MG63 (cell line): ENCODE data around the gene JSRP1. TPM values are rescaled to one million over a fixed set of nuclear protein-coding genes. Genes with fewer than 3 reads are reported as not detected.

ENCODE experiments used
- DNase-seq: peaks from one replicate; pipeline ENCODE4 v3.0.0-alpha.2; 2020
- H3K27me3 ChIP-seq: fragments of 250-450 bp; sonication (Bioruptor Pico); 2 replicates; pipeline ENCODE4 v1.5.1; 2020; ENCODE audit warnings: mild to moderate bottlenecking, moderate library complexity
- H3K36me3 ChIP-seq: fragments of 250-450 bp; sonication (Bioruptor Pico); 2 replicates; pipeline ENCODE4 v1.5.1; 2020; ENCODE audit warnings: mild to moderate bottlenecking, moderate library complexity
- H3K4me3 ChIP-seq: fragments of 250-450 bp; sonication (Bioruptor Pico); 2 replicates; pipeline ENCODE4 v1.5.1; 2020; ENCODE audit warnings: mild to moderate bottlenecking, moderate library complexity
- H3K9me3 ChIP-seq: fragments of 250-450 bp; sonication (Bioruptor Pico); 2 replicates; pipeline ENCODE4 v1.5.1; 2020; ENCODE audit warnings: mild to moderate bottlenecking, moderate library complexity
- total RNA-seq: library from RNA; depleted of rRNA; stranded (reverse); fragments of >200 nt; shearing (Covaris generic); gene quantifications from 2 replicates; pipeline ENCODE4 v1.2.3, GENCODE V29; 2014; ENCODE audit warnings: low replicate concordance

The JSRP1 gene
- total RNA-seq, 1 experiment from 2014 or later = not detected

DNA sequence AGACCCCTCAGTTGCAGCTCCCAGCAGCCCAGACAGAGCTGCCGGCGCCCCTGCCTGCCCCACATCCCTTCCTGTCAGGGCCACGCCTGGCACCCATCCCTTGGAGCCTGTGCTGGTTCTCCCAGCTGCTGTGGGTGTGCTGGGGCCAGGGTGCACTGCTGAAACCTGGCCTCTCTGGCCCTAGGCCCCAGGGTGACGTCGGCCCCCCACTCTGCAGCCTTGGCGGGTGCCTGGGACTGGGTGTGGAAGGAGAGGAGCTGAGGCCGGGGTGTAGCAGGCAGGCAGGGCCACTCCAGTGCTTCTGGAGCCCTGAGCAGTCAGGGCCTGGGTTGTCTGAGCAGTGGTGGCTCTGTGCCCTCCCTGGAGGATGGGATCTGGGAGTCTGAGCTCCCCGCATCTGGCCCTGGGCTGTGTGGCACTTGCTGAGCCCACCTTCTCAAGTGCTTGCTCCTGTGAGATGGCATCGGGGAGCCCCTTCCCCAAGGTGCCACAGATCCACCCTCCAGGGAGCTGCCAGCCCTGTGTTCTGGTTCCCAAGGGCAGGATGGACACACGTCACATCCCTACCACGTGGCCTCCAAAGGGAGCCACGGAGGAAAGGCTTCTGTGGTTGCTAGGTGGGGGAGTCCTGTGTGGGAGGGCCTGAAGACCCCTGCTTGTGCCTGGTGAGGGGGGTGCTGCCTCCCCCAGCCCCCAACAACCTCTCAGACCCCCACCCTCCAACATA, 25.2 kb downstream of the JSRP1 start:
- peak; percentile 59 for DNase-seq
- H3K36me3 ChIP-seq = peaks cover 10% of the 10 kb centered on the region
- no peak overlapping the region for H3K4me3 ChIP-seq
- H3K27me3 ChIP-seq = no peaks in the 10 kb centered on the region
- no peaks in the 10 kb centered on the region for H3K9me3 ChIP-seq

DNA sequence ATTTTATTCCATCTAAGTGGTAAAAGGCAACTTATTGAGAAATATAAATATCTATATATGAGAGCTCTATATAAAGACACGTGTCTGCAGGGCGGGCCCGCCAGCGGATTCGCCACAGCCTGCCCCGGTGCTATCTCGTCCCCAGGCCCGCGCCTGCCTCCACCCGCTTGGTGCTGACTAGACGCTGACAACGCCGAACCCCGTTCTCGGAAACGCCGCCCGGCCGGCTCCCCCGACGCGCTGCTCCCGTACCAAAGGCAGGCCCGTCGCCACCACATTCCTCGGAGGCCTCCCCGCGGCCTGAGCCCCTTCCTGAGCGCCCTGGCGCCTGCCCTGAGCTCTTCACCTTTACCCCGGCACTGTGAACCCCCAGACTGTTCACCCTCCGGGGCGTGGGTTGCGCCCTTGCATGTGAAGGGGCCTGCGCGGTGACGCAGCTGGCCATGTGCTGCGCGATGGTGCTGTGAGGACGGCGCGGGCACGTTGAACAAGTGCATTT, 26.1 kb downstream of the JSRP1 start:
- no peaks in the 10 kb centered on the region for H3K9me3 ChIP-seq
- DNase-seq = no peak
- no peaks in the 10 kb centered on the region for H3K27me3 ChIP-seq
- peaks cover 10% of the 10 kb centered on the region; the same call in 1 of the 2 replicates for H3K36me3 ChIP-seq
- H3K4me3 ChIP-seq = no peak overlapping the region

DNA sequence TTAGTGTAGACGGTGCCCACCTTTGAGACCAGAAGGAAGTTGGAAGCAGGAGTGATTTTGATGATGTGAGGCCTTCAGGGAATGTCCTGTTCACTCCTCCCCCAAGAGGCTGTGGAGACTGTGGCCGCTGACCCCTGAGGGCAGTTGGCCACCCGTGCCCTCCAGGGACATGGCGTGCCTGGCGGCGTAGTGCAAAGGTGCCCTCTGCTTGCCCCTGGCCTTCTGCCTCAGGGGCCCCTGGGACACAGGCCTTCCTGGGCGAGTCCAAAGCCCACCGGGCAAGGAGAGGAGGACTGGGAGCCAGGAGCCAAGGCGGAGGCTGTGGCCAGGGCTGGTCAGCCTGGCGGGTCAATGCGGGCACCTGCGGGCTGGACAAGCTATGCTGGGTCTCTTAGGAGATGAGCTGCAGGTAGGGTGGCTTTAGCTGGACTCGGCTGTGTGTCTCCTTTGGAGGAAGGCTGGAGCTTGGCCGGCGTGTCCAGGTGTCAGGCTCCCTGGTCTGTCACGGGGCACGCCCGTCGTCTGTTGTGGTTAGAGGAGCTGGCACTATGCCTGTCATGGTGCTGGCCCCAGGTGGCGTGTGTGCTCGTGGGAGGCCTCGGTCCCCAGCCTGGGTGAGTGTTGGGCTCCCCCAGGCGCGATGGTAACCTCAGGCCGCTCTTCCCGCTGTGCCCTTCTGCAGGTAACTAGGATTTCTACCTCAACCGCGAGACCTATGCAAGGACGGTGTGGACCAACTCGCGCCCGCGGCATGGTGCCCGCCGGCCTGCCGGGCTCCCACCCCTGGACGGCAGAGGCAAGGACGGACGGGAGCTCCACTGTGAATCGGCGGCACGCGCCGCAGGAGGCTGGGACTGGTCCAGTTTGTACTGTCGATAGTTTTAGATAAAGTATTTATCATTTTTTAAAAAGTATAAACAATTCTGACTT, 26.8 kb downstream of the JSRP1 start:
- H3K36me3 ChIP-seq = peaks cover 10% of the 10 kb centered on the region; the same call in 1 of the 2 replicates
- H3K4me3 ChIP-seq = no peak overlapping the region
- DNase-seq = no peak
- H3K27me3 ChIP-seq = no peaks in the 10 kb centered on the region
- H3K9me3 ChIP-seq = no peaks in the 10 kb centered on the region

- H3K9me3 ChIP-seq = no peaks in the 10 kb centered on the region
- H3K27me3 ChIP-seq = no peaks in the 10 kb centered on the region
- peaks cover 9% of the 10 kb centered on the region; the same call in 1 of the 2 replicates for H3K36me3 ChIP-seq
- DNase-seq = no peak
- H3K4me3 ChIP-seq = no peak overlapping the region
Measured at GRCh38 chr19:2228157-2229030, 27.8 kb downstream of the JSRP1 start.

- DNase-seq = no peak
- no peaks in the 10 kb centered on the region for H3K9me3 ChIP-seq
- no peaks in the 10 kb centered on the region for H3K27me3 ChIP-seq
- H3K4me3 ChIP-seq = no peak overlapping the region
- H3K36me3 ChIP-seq = peaks cover 7% of the 10 kb centered on the region; the same call in 1 of the 2 replicates
Measured at GRCh38 chr19:2227415-2228156, 28.6 kb downstream of the JSRP1 start.

DNA sequence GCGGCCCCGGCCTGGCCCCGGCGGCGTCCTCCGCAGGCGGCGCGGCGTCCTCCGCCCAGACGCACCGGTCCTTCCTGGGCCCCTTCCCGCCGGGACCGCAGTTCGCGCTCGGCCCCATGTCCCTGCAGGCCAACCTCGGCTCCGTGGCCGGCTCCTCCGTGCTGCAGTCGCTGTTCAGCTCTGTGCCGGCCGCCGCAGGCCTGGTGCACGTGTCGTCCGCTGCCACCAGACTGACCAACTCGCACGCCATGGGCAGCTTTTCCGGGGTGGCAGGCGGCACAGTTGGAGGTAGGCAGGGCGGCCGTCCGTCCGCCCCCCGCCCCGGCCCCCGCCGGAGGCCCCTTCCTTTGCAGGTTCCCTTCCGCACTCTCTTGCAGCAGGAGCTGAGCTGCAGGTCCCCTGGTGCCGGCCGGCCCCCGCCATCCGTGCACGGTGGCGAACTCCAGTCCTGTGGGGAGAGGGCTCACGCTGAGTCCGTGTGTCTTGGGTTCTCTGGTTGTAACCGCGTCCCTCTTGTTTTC, 29.3 kb downstream of the JSRP1 start:
- H3K9me3 ChIP-seq = no peaks in the 10 kb centered on the region
- no peak for DNase-seq
- H3K4me3 ChIP-seq = no peak overlapping the region
- peaks cover 9% of the 10 kb centered on the region; the same call in 1 of the 2 replicates for H3K36me3 ChIP-seq
- H3K27me3 ChIP-seq = no peaks in the 10 kb centered on the region

- H3K4me3 ChIP-seq = no peak overlapping the region
- peaks cover 5% of the 10 kb centered on the region; the same call in 1 of the 2 replicates for H3K36me3 ChIP-seq
- H3K27me3 ChIP-seq = no peaks in the 10 kb centered on the region
- H3K9me3 ChIP-seq = no peaks in the 10 kb centered on the region
- DNase-seq = no peak
Measured at GRCh38 chr19:2226051-2226839, 30.0 kb downstream of the JSRP1 start.

- Histone ChIP-seq H3K27me3 (no peaks in the 10 kb centered on the region), H3K36me3 (peaks cover 5% of the 10 kb centered on the region; the same call in 1 of the 2 replicates), H3K4me3 (no peak overlapping the region), H3K9me3 (no peaks in the 10 kb centered on the region)
- DNase-seq = no peak
Measured at GRCh38 chr19:2225415-2226050, 30.7 kb downstream of the JSRP1 start.

GRCh38 chr19:2224754-2225349, 31.4 kb downstream of the JSRP1 start:
- no peak overlapping the region for H3K4me3 ChIP-seq
- peaks cover 5% of the 10 kb centered on the region; the same call in 1 of the 2 replicates for H3K36me3 ChIP-seq
- H3K9me3 ChIP-seq = no peaks in the 10 kb centered on the region
- no peak for DNase-seq
- H3K27me3 ChIP-seq = no peaks in the 10 kb centered on the region

DNA sequence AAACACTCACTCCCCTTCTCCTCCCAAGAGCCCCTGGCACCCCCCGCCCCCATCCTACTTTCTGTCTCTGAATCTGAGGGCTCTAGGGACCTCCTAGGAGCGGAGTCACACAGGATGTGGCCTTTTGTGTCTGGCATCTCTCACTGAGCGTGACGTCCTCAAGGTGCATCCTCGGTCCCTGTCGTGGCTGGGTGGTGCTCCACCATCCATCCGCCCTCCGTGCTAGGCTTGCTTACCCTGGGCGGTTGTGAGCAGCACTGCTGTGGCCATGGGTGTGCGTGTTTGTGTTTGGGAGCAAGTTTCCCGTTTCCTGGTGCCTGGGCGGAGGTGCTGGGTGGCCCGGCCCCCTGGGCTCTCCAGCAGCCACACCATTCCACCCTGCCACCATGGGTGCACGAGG, 32.3 kb downstream of the JSRP1 start:
- H3K36me3 ChIP-seq = peaks cover 5% of the 10 kb centered on the region; the same call in 1 of the 2 replicates
- H3K9me3 ChIP-seq = no peaks in the 10 kb centered on the region
- no peak overlapping the region for H3K4me3 ChIP-seq
- H3K27me3 ChIP-seq = no peaks in the 10 kb centered on the region
- DNase-seq = no peak

DNA sequence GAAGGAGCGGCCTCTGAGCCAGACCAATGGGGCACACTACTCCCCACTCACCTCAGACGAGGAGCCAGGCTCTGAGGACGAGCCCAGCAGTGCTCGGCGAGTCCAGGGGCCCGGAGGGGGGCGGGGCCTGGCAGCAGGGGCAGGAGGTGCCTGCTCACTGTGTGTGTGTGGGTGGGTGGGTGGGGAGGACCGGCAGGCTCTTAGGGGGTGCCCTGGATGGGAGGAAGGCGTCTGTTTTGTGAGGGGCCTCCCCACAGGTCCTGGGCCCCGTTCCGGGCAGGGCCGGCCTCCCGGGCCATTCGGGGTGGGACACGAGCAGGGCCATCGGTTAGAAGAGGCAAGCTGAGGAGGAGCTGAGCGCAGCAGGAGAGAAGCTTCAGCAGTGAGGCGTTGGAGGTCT, 32.8 kb downstream of the JSRP1 start:
- peaks cover 5% of the 10 kb centered on the region; the same call in 1 of the 2 replicates for H3K36me3 ChIP-seq
- no peaks in the 10 kb centered on the region for H3K27me3 ChIP-seq
- no peak for DNase-seq
- H3K9me3 ChIP-seq = no peaks in the 10 kb centered on the region
- H3K4me3 ChIP-seq = no peak overlapping the region

DNA sequence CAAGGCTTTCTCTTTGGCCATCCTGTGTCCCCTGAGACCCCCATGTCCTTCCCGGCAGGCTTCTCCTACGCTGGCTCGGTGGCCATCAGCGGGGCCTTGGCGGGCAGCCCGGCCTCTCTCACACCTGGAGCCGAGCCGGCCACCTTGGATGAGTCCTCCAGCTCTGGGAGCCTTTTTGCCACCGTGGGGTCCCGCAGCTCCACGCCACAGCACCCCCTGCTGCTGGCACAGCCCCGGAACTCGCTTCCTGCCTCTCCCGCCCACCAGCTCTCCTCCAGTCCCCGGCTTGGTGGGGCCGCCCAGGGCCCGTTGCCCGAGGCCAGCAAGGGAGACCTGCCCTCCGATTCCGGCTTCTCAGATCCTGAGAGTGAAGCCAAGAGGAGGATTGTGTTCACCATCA, 34.3 kb downstream of the JSRP1 start:
- no peak for DNase-seq
- Histone ChIP-seq H3K9me3 (no peaks in the 10 kb centered on the region), H3K4me3 (no peak overlapping the region), H3K27me3 (no peaks in the 10 kb centered on the region), H3K36me3 (peaks cover 5% of the 10 kb centered on the region; the same call in 1 of the 2 replicates)

GRCh38 chr19:2221250-2221831, 34.9 kb downstream of the JSRP1 start:
- no peak for DNase-seq
- no peak overlapping the region for H3K4me3 ChIP-seq
- H3K27me3 ChIP-seq = no peaks in the 10 kb centered on the region
- H3K9me3 ChIP-seq = no peaks in the 10 kb centered on the region
- peaks cover 5% of the 10 kb centered on the region; the same call in 1 of the 2 replicates for H3K36me3 ChIP-seq

DNA sequence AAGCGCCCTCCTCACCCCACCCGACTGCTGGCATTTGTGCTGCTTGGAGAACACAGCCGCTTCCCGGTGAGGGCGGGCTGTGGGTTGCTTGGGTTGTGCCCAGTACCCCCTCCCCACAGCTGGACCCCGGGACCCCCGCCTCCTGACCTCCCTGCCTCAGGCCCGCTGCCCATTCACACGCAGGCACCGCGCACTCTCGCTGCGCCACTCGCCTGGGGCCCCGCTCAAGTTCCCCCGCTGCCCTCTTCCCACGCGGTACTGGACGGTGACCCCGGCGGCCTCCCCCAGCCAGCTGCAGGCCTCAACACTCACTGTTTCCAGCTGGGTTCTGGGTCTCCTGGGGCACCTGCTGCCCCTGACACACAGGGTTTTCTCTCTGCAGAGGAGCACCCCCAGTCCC, 36.5 kb downstream of the JSRP1 start:
- H3K9me3 ChIP-seq = no peaks in the 10 kb centered on the region
- H3K36me3 ChIP-seq = peaks cover 7% of the 10 kb centered on the region; the same call in 1 of the 2 replicates
- no peak for DNase-seq
- no peak overlapping the region for H3K4me3 ChIP-seq
- H3K27me3 ChIP-seq = no peaks in the 10 kb centered on the region
